Smooth muscle cell (in vitro differentiated cells): Measurements from ENCODE around the gene UBE2G2. TPM values are rescaled to one million over a fixed set of nuclear protein-coding genes. Genes with fewer than 3 reads are reported as not detected.

Experiments
- DNase-seq: peaks from one replicate; lab custom pipeline; 2025; ENCODE audit not compliant: unreplicated experiment; lab: John Stamatoyannopoulos, UW
- H2AFZ ChIP-seq: fragments of 200-600 bp; sonication (generic); 2 replicates; pipeline ENCODE4 v1.6.0; 2016; ENCODE audit warnings: antibody characterized with exemption, low read depth, mild to moderate bottlenecking
- H3F3A ChIP-seq: fragments of 200-600 bp; sonication (generic); 2 replicates; pipeline ENCODE4 v1.6.0; 2017; ENCODE audit warnings: antibody characterized with exemption, low read depth
- H3K27ac ChIP-seq: fragments of 200-600 bp; sonication (generic); 2 replicates; pipeline ENCODE4 v1.5.1; 2016; ENCODE audit warnings: low read depth, mild to moderate bottlenecking
- H3K27me3 ChIP-seq: fragments of 200-600 bp; sonication (generic); 2 replicates; pipeline ENCODE4 v1.6.1; 2016; ENCODE audit warnings: low read depth, mild to moderate bottlenecking
- H3K36me3 ChIP-seq: fragments of 200-600 bp; sonication (generic); 2 replicates; pipeline ENCODE4 v1.5.1; 2016; ENCODE audit warnings: low read depth
- H3K4me1 ChIP-seq: fragments of 200-600 bp; sonication (generic); 2 replicates; pipeline ENCODE4 v1.5.1; 2016; ENCODE audit warnings: low read depth
- H3K4me2 ChIP-seq: fragments of 200-600 bp; sonication (generic); 2 replicates; pipeline ENCODE4 v1.6.0; 2016; ENCODE audit warnings: mild to moderate bottlenecking
- H3K4me3 ChIP-seq: fragments of 200-600 bp; sonication (generic); 2 replicates; pipeline ENCODE4 v1.5.1; 2016; ENCODE audit warnings: mild to moderate bottlenecking
- H3K79me2 ChIP-seq: fragments of 200-600 bp; sonication (generic); 2 replicates; pipeline ENCODE4 v1.6.0; 2016; ENCODE audit warnings: low read depth, mild to moderate bottlenecking
- H3K9ac ChIP-seq: fragments of 200-600 bp; sonication (generic); 2 replicates; pipeline ENCODE4 v1.6.0; 2016; ENCODE audit warnings: low read depth
- H3K9me3 ChIP-seq: fragments of 200-600 bp; sonication (generic); replicated peaks from 2 replicates; pipeline ENCODE4 v1.5.1; 2016; ENCODE audit warnings: low read depth
- H4K20me1 ChIP-seq: fragments of 200-600 bp; sonication (generic); 2 replicates; pipeline ENCODE4 v1.6.0; 2016; ENCODE audit warnings: low read depth
- CTCF ChIP-seq: fragments of 200-600 bp; sonication (generic); IDR thresholded peaks from 2 replicates; pipeline ENCODE4 v1.5.1; 2017; ENCODE audit warnings: borderline replicate concordance, mild to moderate bottlenecking, antibody characterized with exemption; ENCODE audit not compliant: insufficient read depth, poor library complexity, severe bottlenecking
- WGBS: methylation state at CpG from one replicate; pipeline ENCODE4 v1.1.7; 2016; ENCODE audit warnings: low lambda C conversion rate; 5-methylcytosine and 5-hydroxymethylcytosine counted together
- polyA plus RNA-seq: library from polyadenylated mRNA; unstranded; fragments of >200 nt; fragmentation: Nextera tagmentation; extraction: Ambion mirVana; gene quantifications from 2 replicates; pipeline ENCODE4 v1.2.1, GENCODE V29; 2016
- total RNA-seq: library from RNA; depleted of rRNA; stranded (reverse); fragments of >200 nt; gene quantifications from 2 replicates; pipeline ENCODE4 v1.2.3, GENCODE V29; 2014

UBE2G2 gene
- total and polyA plus RNA-seq, 2 experiments from 2014 or later: 33.1 to 34.1 TPM

- H3F3A ChIP-seq: no peaks in the 10 kb centered on the region
- H3K9ac ChIP-seq: no peak overlapping the region
- no peaks in the 10 kb centered on the region for H3K79me2 ChIP-seq
- DNase-seq: no peak
- H3K9me3 ChIP-seq: no peaks in the 10 kb centered on the region
- TF ChIP-seq CTCF: no peak
- WGBS: 98% methylated on average over 7 of the region's 7 CpGs
- H4K20me1 ChIP-seq: no peaks in the 10 kb centered on the region
- H2AFZ ChIP-seq: no peak overlapping the region
- no peak overlapping the region for H3K27ac ChIP-seq
- no peaks in the 10 kb centered on the region for H3K36me3 ChIP-seq
- H3K27me3 ChIP-seq: peaks cover 20% of the 10 kb centered on the region
- no peaks in the 10 kb centered on the region for H3K4me1 ChIP-seq
- H3K4me2 ChIP-seq: no peak overlapping the region
- no peak overlapping the region for H3K4me3 ChIP-seq
Measured at GRCh38 chr21:44730028-44730395, 71.6 kb downstream of the UBE2G2 start.

DNA sequence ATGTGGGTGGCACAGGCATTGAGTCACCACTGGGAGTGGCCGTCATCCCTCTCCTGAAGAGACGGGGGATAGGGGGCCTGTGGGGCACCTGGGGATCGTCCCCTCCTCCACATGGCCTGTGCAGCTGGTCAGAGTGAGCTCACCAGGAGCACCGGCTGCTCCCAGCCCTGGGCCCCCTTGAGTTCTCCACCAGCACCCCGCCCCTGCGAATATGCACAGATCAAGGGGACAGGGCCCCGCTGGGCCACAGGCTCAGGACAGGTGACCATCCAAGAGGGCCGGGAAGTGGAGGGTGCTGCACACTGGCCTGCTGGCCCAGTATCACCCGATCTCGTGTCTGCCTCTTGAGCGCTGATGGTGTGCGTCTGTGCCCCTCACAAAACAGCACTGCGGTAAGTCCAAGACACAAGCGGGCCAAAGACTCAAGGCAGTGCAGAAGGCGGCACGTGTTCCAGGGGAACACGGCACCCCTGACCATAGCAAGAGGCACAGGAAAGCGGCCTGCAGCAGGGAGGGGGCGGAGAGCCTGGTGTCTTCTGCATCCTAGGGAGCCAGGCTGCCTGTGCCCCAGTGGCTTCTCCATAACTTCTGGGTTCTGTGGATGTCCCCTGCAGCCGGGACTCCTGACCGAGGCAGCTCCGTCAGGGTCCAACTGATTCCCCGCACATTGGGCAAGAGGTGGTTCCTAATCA lies 72.1 kb downstream of the UBE2G2 start:
- H3K9me3 ChIP-seq: no peaks in the 10 kb centered on the region
- peaks cover 25% of the 10 kb centered on the region for H3K27me3 ChIP-seq
- no peaks in the 10 kb centered on the region for H3K36me3 ChIP-seq
- H3K27ac ChIP-seq: no peak overlapping the region
- 92% methylated on average over 22 of the region's 23 CpGs for WGBS
- H2AFZ ChIP-seq: no peak overlapping the region
- H3K4me3 ChIP-seq: no peak overlapping the region
- DNase-seq: no peak
- no peaks in the 10 kb centered on the region for H3K79me2 ChIP-seq
- no peaks in the 10 kb centered on the region for H3F3A ChIP-seq
- no peaks in the 10 kb centered on the region for H4K20me1 ChIP-seq
- no peak overlapping the region for H3K4me2 ChIP-seq
- no peak overlapping the region for H3K9ac ChIP-seq
- no peaks in the 10 kb centered on the region for H3K4me1 ChIP-seq
- no peak for TF ChIP-seq CTCF

DNA sequence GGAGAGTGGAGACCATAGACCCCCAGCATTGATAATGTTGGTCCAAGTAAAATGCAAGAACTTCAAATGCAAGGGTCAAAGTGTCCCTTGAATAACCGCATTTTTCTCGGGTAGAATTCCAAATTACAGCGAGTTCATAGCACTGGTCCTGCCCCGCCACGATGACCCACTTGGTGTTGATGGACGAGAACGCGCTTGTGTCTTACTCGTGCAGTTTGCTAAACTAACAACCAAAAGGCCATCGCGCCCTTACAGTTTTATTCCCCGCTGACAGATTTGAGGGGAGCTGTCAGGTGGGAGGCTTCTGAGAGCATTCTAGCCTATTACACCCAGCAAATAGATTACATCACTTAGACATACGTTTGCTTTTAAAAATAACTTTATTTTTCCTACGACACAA lies 72.9 kb downstream of the UBE2G2 start:
- Histone ChIP-seq H3K27me3 (peaks cover 32% of the 10 kb centered on the region), H3K79me2 (no peaks in the 10 kb centered on the region), H3F3A (no peaks in the 10 kb centered on the region), H3K4me2 (no peak overlapping the region), H2AFZ (no peak overlapping the region), H3K27ac (no peak overlapping the region), H4K20me1 (no peaks in the 10 kb centered on the region), H3K9me3 (no peaks in the 10 kb centered on the region), H3K36me3 (no peaks in the 10 kb centered on the region), H3K4me3 (no peak overlapping the region), H3K9ac (no peak overlapping the region), H3K4me1 (no peaks in the 10 kb centered on the region)
- DNase-seq: no peak
- 96% methylated on average over 14 of the region's 14 CpGs for WGBS
- TF ChIP-seq CTCF: no peak

- Histone ChIP-seq H3K9ac (no peak overlapping the region), H3K36me3 (no peaks in the 10 kb centered on the region), H3K27ac (no peak overlapping the region), H3K4me1 (no peaks in the 10 kb centered on the region), H3K79me2 (no peaks in the 10 kb centered on the region), H2AFZ (no peak overlapping the region), H3K4me2 (no peak overlapping the region), H4K20me1 (no peaks in the 10 kb centered on the region), H3K27me3 (peaks cover 36% of the 10 kb centered on the region), H3K4me3 (no peak overlapping the region), H3K9me3 (no peaks in the 10 kb centered on the region), H3F3A (no peaks in the 10 kb centered on the region)
- 86% methylated on average over 9 of the region's 9 CpGs for WGBS
- DNase-seq: no peak
- no peak for TF ChIP-seq CTCF
Measured at GRCh38 chr21:44727757-44728156, 73.9 kb downstream of the UBE2G2 start.
